ENCODE measurements around the gene UST.

DNA sequence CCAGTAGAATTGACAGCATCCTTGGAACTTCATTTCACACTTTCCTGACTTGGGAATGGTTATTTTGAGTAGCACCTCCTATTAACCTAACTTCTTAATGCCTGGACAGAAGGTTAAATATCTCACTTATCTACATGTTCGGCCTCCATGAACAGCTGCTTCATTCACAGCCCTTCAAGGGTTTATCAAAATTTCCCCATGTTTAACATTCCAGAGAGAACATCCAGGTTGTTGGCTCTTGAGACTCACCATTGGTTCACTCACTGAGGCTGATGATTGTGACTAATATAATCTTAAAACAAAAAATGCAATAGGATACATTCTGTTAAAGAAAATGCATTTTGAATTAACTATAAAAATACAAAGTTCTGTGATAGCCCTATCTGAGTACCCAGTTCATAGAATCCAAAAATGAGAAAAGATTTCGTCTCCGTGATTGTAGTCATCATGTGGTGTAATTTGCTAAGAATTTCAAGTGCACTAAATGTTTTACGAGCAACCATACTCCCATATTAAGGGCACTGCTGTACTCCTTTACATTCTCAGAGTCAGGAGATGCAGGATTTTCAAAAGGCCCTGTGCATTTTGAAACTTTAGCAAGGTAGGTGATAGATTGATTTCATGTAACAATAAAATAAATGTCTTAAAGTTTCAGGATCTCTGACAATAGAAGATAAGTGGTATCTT lies 310.1 kb downstream of the UST start:
- TF ChIP-seq, protein P1, sequence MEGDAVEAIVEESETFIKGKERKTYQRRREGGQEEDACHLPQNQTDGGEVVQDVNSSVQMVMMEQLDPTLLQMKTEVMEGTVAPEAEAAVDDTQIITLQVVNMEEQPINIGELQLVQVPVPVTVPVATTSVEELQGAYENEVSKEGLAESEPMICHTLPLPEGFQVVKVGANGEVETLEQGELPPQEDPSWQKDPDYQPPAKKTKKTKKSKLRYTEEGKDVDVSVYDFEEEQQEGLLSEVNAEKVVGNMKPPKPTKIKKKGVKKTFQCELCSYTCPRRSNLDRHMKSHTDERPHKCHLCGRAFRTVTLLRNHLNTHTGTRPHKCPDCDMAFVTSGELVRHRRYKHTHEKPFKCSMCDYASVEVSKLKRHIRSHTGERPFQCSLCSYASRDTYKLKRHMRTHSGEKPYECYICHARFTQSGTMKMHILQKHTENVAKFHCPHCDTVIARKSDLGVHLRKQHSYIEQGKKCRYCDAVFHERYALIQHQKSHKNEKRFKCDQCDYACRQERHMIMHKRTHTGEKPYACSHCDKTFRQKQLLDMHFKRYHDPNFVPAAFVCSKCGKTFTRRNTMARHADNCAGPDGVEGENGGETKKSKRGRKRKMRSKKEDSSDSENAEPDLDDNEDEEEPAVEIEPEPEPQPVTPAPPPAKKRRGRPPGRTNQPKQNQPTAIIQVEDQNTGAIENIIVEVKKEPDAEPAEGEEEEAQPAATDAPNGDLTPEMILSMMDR (IDR thresholded peaks at IDR 0.05): no peak
- TF ChIP-seq POLR2A (IDR thresholded peaks at IDR 0.05): no peak
